ENCODE data around the gene CAMK2D. TPM values are rescaled to one million over a fixed set of nuclear protein-coding genes. Genes with fewer than 3 reads are reported as not detected.

Gene CAMK2D
- polyA plus RNA-seq, 3 donors, result 10.4 to 30.6 (median 19.6) TPM

GRCh38 chr4:113699772-113700171 lies 61.8 kb downstream of the CAMK2D start:
- Histone ChIP-seq H3K4me3 (replicated peaks in 1 of 3; ENCODE audit: low read depth in 2 of 3, low read length in 3 of 3) (no peak overlapping the region), H3K79me2 (ENCODE audit: insufficient read depth, low read length) (no peaks in the 10 kb centered on the region), H3K9me3 (replicated peaks in 1 of 2; ENCODE audit: control insufficient read depth in 1 of 2, insufficient read depth in 1 of 2, low read length in 2 of 2) (no peaks in the 10 kb centered on the region), H3K27me3 (ENCODE audit: control insufficient read depth in 2 of 2, insufficient read depth in 2 of 2, low read length in 2 of 2) (no peaks in the 10 kb centered on the region), H3K4me1 (ENCODE audit: control insufficient read depth in 1 of 2, insufficient read depth in 2 of 2, low read length in 2 of 2) (no peaks in the 10 kb centered on the region), H3K27ac (ENCODE audit: low read depth in 1 of 2, low read length in 2 of 2) (no peak overlapping the region), H3K9ac (ENCODE audit: insufficient read depth, low read length, poor library complexity, severe bottlenecking) (no peak overlapping the region), H4K20me1 (ENCODE audit: insufficient read depth, low read length) (peaks cover 50% of the 10 kb centered on the region), H3K36me3 (replicated peaks in 1 of 2; ENCODE audit: control insufficient read depth in 1 of 2, insufficient read depth in 2 of 2, low read length in 2 of 2) (no peaks in the 10 kb centered on the region), H3K4me2 (replicated peaks; ENCODE audit: extremely low read depth, low read length, poor library complexity, severe bottlenecking) (no peak overlapping the region), H2AFZ (ENCODE audit: insufficient read depth, low read depth, low read length, poor library complexity, severe bottlenecking) (no peak overlapping the region)
- intact Hi-C loops (cut with micrococcal nuclease), result no loop called here
- WGBS (ENCODE audit: insufficient coverage), result no CpG with 5 or more reads among the region's 2 CpGs
- DNase-seq, result no peak
- Mint-ChIP-seq H3K27me3 (ENCODE audit: low read depth in 3 of 3) (peaks cover 0 to 3% (median 0%) of the 10 kb centered on the region in 3 donors), H3K9me3 (no peaks in the 10 kb centered on the region), H3K4me1 (no peaks in the 10 kb centered on the region), H3K4me3 (no peak overlapping the region), H3K27ac (no peak overlapping the region), H3K36me3 (no peaks in the 10 kb centered on the region)
- no peak for TF ChIP-seq CTCF (IDR thresholded peaks at IDR 0.05)

GRCh38 chr4:113697429-113697828 lies 64.1 kb downstream of the CAMK2D start:
- no peak overlapping the region for H2AFZ ChIP-seq (ENCODE audit: insufficient read depth, low read depth, low read length, poor library complexity, severe bottlenecking)
- H3K9ac ChIP-seq (ENCODE audit: insufficient read depth, low read length, poor library complexity, severe bottlenecking), result no peak overlapping the region
- H3K27ac ChIP-seq (ENCODE audit: low read depth in 1 of 2, low read length in 2 of 2), result no peak overlapping the region
- no peak for TF ChIP-seq CTCF (IDR thresholded peaks at IDR 0.05)
- peaks cover 58% of the 10 kb centered on the region for H4K20me1 ChIP-seq (ENCODE audit: insufficient read depth, low read length)
- DNase-seq, result no peak
- Mint-ChIP-seq H3K27ac (no peak overlapping the region), H3K9me3 (no peaks in the 10 kb centered on the region), H3K36me3 (no peaks in the 10 kb centered on the region), H3K4me1 (peaks cover 5% of the 10 kb centered on the region), H3K27me3 (ENCODE audit: low read depth in 3 of 3) (no peaks in the 10 kb centered on the region), H3K4me3 (no peak overlapping the region)
- H3K9me3 ChIP-seq (replicated peaks in 1 of 2; ENCODE audit: control insufficient read depth in 1 of 2, insufficient read depth in 1 of 2, low read length in 2 of 2), result no peaks in the 10 kb centered on the region
- no CpG with 5 or more reads among the region's 2 CpGs for WGBS (ENCODE audit: insufficient coverage)
- H3K27me3 ChIP-seq (ENCODE audit: control insufficient read depth in 2 of 2, insufficient read depth in 2 of 2, low read length in 2 of 2), result no peaks in the 10 kb centered on the region
- no peak overlapping the region for H3K4me3 ChIP-seq (replicated peaks in 1 of 3; ENCODE audit: low read depth in 2 of 3, low read length in 3 of 3)
- H3K79me2 ChIP-seq (ENCODE audit: insufficient read depth, low read length), result no peaks in the 10 kb centered on the region
- H3K4me2 ChIP-seq (replicated peaks; ENCODE audit: extremely low read depth, low read length, poor library complexity, severe bottlenecking), result no peak overlapping the region
- intact Hi-C loops (cut with micrococcal nuclease), result no loop called here
- H3K4me1 ChIP-seq (ENCODE audit: control insufficient read depth in 1 of 2, insufficient read depth in 2 of 2, low read length in 2 of 2), result peaks cover 6 to 10% of the 10 kb centered on the region in 2 donors
- H3K36me3 ChIP-seq (replicated peaks in 1 of 2; ENCODE audit: control insufficient read depth in 1 of 2, insufficient read depth in 2 of 2, low read length in 2 of 2), result no peaks in the 10 kb centered on the region

Data from CD14-positive monocyte (primary cell).